Heart left ventricle (tissue), 13 donors: ENCODE results near the gene TRIM74.
"Not testable (repeated sequence)": the region's sequence is repeated elsewhere in the genome, so short reads cannot be mapped to it uniquely, and the experiment has no call there.

Experiments
- POLR2A ChIP-seq, 2 donors: fragments of 450-650 bp; IDR thresholded peaks; one replicate each; pipeline ENCODE4 v1.6.1; 2017; ENCODE audit warnings: antibody characterized with exemption in 2 of 2, mild to moderate bottlenecking in 2 of 2, moderate library complexity in 2 of 2
- TF ChIP-seq, protein P1 (sequence below), 12 donors: fragments of 200-600 bp; sonication (generic) in 4 of 12; IDR thresholded peaks; one replicate each; pipeline versions ENCODE4 v1.5.0 to v1.8.0; 2018 to 2022; ENCODE audit warnings: antibody characterized with exemption in 12 of 12, mild to moderate bottlenecking in 5 of 12
- donor health status: ischemic (EF 13 %, LVEDD 7.1; RV severe dilation, severe dysfunction).
- donor health status: DM: no; HTN: yes; CAD: no.
- donor health status: DM: no; HTN: no; CAD: no.
- donor health status: ischemic (EF 25% LVEDD 6.9; RV normal size, moderate dysfunction).
- donor health status: ischemic (EF 25% LVEDD 5.7; RV mildly dilated, moderate dysfunction).
- donor health status: ischemic (EF 35%, LVEDD 5.7; RV mildly dilated, moderate dysfunction).
- donor health status: nonischemic (EF 11% LVEDD 7.7; RV severe dilation, severe dysfunction).
- donor health status: DM: yes; HTN: yes; CAD: no.
- donor health status: PGD.
- donor health status: ischemic (EF 29% LVEDD 5.4; RV normal size, mild dysfunction).
- donor health status: nonischemic (EF 23%, LVEDD 6.1; RV moderate dilation, normal function).

DNA sequence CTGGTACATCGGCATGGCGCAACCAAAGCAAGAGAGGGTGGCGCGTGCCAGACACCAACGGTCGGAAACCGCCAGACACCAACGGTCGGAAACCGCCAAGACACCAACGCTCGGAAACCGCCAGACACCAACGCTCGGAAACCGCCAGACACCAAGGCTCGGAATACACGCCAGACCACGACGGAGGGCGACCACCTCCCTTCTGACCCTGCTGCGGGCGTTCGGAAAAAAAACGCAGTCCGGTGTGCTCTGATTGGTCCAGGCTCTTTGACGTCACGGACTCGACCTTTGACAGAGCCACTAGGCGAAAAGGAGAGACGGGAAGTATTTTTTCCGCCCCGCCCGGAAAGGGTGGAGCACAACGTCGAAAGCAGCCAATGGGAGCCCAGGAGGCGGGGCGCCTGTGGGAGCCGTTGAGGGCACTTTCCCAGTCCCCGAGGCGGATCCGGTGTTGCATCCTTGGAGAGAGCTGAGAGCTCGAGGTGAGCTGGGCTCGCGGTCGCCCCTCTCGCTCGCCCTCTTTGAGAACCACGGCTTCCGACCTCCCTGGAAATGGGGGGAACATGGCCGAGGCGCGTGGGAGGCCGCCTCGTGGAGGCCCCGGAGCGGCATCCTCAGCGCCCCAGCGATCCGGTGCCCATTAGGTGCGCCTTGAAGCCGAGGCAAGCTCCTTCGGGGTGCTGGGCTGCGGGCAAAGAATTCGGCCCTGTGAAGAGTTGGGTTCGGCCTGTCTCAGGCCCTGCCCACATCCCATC lies 36.6 kb upstream of the TRIM74 start:
- TF ChIP-seq, protein P1, sequence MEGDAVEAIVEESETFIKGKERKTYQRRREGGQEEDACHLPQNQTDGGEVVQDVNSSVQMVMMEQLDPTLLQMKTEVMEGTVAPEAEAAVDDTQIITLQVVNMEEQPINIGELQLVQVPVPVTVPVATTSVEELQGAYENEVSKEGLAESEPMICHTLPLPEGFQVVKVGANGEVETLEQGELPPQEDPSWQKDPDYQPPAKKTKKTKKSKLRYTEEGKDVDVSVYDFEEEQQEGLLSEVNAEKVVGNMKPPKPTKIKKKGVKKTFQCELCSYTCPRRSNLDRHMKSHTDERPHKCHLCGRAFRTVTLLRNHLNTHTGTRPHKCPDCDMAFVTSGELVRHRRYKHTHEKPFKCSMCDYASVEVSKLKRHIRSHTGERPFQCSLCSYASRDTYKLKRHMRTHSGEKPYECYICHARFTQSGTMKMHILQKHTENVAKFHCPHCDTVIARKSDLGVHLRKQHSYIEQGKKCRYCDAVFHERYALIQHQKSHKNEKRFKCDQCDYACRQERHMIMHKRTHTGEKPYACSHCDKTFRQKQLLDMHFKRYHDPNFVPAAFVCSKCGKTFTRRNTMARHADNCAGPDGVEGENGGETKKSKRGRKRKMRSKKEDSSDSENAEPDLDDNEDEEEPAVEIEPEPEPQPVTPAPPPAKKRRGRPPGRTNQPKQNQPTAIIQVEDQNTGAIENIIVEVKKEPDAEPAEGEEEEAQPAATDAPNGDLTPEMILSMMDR (IDR thresholded peaks at IDR 0.05): not testable (repeated sequence)
- TF ChIP-seq POLR2A (IDR thresholded peaks at IDR 0.05): peak; percentile 38 to 95
